A549 treated with AZD9567 at 1 μM for 4 hours (cell line): ENCODE results near the gene MRPS27. TPM values are rescaled to one million over a fixed set of nuclear protein-coding genes. Genes with fewer than 3 reads are reported as not detected.

Experiments used
- total RNA-seq: library from RNA; stranded (reverse); fragments of 200-300 nt; extraction: Qiagen RNA extraction; gene quantifications from 5 replicates; pipeline ENCODE4 v1.2.3, GENCODE V29; 2022; ENCODE audit not compliant: insufficient read depth

The MRPS27 gene
- total RNA-seq = 49.5 to 59.4 TPM (median 52.0 TPM) in 5 replicates

DNA sequence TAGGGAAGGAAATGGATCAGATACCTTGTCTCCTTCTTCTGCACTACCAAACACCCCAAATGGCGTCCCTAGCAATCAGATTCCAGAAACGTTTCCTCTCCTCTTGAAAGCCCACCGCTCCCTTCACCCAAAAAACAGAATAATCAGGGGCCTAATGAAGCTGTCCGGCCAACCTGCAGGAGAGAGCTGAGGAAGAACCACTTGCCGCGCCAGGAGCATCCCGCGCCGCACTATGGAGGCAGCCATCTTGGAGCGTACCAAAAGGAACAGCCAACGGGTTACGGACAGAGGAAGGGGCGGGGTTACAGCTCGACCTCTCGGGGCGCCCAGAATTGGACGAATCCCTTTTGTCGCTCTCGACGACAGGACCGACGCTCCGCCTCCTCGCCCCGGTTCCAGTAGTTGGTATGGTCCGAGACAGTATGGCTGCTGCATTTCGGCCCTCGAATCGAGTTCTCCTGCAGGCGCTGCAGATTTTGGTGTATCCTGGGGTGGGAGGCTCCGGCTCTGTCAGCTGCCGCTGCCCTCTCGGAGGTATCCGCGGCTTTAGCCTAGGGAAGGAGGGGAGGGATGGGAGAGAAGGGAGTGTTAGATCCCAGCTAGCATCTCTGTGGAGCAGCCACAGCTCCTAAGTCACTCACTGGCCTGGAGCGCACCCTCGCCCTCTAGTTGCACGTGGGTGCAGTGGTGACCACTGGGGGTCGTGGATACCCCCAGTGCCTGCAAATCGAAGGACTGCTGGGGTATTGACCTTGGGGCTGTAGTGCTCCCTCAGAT is at the start of gene MRPS27, which contains the start of gene PTCD2:
Gene MRPS27 (minus strand): TSS at position 265 of the 777 bp plus-strand sequence. CDS start 19 bp downstream, at position 246.
Gene PTCD2 (plus strand): TSS at position 398 of the 777 bp plus-strand sequence. CDS start 10 bp downstream, at position 408.

Other genes with a start within 250 kb of the MRPS27 start
- 33.6 to 52.0 TPM (median 37.0 TPM) in 5 replicates for gene MAP1B, start 212.8 kb downstream of the MRPS27 start, total RNA-seq
- 10.6 to 11.6 TPM (median 11.0 TPM) in 5 replicates for gene PTCD2, start 133 bp upstream of the MRPS27 start, total RNA-seq
- not detected in 5 replicates for gene ZNF366, start 187.2 kb upstream of the MRPS27 start, total RNA-seq